ENCODE measurements around the gene INF2.

DNA sequence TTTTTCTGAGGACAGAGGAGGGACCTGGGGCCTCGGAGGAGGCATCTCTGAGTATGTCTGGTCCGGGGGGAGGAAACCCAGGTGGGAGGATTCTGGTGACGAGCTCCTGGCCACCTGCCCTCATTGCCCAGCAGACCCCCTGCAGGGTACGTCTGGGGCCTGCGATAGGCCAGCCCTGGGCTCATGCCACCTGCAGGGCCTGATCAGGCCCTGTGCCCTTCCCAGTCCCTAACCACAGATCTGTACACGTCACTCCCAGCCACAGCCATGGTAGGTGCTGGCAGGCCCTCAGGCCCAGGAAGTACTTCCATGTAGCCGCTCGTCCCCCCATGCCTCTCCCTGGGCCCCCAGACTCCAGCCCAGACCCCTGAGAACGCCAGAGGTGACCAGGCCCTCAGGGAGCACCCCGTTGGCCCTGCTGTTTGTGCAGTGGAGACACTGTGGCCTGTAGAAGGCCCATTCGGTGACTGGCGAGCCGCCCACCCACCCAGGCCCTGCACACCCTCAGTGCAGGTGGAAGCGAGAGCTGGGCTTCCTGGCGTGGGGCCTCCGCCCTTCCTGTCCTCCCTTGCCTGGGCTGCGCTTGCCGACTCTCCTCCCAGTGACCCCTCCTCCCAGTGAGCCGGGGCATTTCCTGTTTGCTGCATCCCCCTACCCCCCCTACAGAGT, 5.7 kb downstream of the INF2 start:
- TF ChIP-seq, protein P1, sequence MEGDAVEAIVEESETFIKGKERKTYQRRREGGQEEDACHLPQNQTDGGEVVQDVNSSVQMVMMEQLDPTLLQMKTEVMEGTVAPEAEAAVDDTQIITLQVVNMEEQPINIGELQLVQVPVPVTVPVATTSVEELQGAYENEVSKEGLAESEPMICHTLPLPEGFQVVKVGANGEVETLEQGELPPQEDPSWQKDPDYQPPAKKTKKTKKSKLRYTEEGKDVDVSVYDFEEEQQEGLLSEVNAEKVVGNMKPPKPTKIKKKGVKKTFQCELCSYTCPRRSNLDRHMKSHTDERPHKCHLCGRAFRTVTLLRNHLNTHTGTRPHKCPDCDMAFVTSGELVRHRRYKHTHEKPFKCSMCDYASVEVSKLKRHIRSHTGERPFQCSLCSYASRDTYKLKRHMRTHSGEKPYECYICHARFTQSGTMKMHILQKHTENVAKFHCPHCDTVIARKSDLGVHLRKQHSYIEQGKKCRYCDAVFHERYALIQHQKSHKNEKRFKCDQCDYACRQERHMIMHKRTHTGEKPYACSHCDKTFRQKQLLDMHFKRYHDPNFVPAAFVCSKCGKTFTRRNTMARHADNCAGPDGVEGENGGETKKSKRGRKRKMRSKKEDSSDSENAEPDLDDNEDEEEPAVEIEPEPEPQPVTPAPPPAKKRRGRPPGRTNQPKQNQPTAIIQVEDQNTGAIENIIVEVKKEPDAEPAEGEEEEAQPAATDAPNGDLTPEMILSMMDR (IDR thresholded peaks at IDR 0.05): no peak
- no peak for TF ChIP-seq POLR2AphosphoS5 (IDR thresholded peaks at IDR 0.05)

Data from esophagus muscularis mucosa (tissue), 3 donors.